GM19455 (cell line): ENCODE measurements around the gene SMURF2.
"Not testable (repeated sequence)": the region's sequence is repeated elsewhere in the genome, so short reads cannot be mapped to it uniquely, and the experiment has no call there.

Experiments
- ATAC-seq: cut with Tn5 transposase; IDR thresholded peaks from one replicate; pipeline ENCODE4 v1.9.1; 2021; ENCODE audit not compliant: unreplicated experiment

Gene SMURF2

DNA sequence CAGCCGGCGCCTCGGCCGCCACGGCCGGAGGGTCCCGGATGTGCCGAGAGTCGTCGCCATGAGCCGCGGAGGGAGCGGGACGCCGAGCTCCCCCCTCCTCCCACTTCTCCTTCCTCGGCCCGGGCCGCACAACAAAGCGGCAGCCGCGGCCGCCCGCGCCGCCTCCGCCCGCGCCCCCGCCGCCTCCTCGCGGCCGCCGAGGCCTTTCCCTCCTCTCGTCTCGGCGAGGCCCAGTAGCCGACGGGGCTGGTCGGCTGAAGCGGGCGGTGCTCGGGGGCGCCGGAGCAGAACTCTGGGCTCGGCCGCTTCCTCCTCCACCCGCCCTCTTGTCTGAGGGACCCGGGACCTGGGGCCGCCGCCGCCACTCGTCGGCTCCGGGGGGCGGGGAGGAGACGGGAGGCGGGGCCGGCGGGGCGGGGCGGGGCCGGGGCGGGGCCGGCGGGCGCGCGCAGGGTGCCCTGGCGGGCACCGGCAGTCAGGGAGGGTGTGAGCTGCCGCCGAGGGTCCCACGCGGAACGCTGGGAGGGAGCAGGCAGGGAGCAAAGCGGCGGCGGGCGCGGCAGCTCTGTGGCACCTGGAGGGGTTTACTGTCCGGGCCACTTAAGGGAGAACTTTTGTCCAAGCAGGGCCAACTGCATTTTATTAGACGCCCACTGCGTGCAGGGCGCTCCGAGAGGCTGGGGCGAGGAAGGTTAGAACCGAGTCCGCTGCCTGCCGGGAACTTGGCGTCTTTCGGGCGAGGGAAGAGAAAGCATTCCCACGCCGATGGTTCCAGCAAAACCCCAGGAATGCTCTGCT is at the start of gene SMURF2:
Gene SMURF2 (minus strand): TSS at position 332 of the 798 bp plus-strand sequence. CDS start 427 bp downstream, outside the sequence.
- ATAC-seq: peak; percentile 82

DNA sequence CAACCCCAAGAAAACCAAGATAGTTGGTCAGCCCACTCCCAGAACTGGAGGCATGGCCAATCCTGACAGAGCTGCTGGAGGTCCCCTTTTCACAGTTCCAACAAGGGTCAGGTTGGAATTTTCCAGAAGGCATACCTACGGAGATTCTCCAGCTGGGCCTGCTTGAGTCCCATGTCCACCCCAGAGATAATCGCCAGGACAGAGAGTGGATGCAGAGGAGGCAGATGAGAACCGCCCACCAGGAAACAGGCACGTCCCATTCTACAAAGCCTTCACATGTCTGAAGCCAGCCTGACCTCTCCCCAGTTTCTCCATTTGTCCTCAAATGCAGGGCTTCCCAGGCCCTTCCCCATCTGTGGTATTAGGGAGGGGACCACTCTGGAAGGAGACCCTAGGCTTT is 47.4 kb upstream of the SMURF2 start:
- ATAC-seq: no peak

DNA sequence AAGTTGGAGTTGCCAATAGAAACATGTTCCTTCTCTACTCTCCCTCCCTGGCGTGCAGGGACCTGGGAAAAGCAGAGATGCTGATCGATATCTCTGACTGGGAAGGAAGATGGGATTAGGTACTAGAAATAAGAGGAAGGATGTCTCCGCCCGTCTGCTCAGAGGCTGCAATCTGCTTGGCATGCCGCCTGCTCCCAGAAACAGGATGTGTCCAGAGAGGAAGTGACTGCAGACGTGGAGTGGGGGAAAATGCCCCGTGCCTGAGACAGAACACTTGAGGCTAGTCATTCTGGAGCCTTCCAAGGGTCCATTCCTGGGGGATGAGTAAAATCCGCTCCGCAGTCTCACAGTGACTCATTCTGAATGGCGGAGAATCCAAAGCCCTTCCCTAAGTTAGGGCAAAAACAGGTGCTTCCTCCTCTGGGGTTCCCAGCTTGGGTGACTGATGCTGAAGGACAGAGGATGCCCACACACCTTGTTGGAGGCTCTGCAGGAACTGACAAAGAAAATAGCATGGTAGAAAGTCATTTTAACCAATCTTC is 45.0 kb upstream of the SMURF2 start:
- no peak for ATAC-seq

DNA sequence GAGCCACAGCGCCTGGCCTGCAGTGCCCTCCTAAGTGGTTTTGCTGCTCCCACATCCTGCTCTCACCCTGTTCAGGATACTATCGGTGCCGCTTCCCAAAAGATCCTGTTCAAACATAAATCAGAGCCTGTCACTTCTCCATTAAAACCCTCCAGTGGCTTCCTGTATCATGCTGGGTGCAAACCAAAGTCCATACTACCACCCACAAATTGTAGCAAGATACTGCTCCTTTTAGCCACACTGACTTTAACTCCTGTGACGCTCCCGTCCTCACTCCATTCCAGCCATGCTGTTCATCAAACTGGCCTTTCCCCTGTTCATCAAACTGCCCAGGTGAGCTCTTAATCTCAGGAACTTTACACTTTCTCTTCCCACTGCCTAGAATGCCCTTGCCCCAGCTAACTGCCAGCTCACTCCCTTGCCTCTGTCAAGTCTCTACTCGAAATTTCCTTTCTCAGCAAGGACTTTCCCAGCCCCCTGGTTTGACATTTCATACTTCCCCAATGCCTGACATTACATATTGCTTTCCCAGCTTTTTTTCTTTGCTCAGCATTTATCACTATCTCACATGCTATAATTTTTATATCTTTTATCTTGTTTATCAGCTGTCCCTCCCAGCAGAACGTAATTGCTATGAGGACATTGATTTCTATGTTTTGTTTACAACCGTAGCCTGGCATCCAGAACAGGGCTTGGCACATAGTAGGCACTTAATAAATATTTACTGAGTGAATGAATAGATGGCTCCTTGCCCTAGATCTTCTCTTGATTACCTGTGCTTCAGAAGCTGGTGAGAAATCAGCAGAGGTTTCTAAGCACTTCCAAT is 44.3 kb upstream of the SMURF2 start:
- no peak for ATAC-seq

DNA sequence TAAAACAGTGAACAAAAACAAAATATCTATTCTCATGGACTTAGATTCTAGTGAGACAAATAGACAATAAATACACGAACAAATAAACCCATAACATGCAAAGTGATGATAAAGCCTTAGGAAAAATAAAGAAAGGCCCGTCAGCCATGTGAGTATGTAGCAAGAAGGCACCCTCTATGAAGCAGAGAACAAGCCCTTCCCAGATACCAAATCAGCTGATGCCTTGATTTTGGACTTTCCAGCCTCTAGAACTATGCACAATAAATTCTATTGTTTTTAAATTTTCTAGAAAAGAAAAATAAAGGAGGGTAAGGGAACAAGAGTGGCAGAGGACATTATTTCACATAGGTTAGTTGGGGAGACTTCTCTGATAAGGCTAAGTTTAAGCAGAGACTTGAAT is 40.7 kb upstream of the SMURF2 start:
- no peak for ATAC-seq

DNA sequence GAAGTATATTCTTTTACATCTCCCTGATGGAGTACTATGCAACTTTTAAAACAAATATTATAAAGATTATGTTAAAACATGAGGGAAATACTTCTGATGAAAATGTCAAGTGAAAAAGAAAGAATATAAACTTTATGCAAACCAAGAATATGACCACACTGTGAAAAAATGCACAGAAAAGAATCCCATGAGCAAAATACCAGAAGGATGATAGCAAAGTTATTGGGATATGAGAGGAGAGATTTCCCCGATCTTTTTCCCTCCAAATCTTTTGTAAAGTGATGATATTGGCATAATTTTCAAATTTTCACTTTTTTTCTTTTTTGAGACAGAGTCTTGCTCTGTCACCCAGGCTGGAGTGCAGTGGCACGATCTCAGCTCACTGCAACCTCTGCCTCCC is 36.6 kb upstream of the SMURF2 start:
- no peak for ATAC-seq

DNA sequence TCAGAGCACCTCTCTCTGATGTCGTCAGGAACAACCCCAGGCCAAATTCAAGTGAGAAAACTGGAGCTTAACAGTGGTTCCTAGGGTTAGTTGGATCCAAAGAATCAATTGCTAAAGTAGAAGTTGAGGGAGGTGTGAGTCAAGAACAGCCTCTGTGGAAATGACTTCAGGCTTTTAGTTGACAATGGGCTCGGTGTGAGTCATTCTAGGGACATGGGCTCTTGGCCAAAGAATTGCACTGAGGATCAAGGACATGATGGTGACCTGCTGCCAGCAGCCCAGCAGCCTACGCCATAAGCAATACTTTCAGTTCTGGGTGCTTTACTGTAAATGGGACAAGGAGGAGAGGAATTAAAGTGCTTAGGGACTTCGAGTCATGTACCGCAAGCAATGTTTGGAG is 32.1 kb upstream of the SMURF2 start:
- ATAC-seq: no peak

DNA sequence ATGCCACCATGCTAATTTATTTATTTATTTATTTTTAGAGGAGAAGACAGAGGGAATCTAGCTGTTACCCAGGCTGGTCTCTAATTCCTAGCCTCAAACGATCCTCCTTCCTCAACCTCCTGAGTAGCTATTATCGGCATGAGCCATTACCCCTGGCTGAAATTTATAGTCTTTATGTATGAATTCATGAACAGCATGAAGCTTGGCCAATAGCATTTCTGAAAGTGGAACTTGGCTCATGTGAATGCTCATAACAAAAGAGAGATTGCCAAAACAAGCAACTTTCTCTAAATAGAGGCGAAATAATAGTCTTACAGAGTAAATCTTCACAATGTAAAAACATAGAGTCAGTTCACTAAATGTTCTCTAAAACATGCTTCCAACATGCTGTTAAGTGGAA is 30.1 kb upstream of the SMURF2 start:
- no peak for ATAC-seq

DNA sequence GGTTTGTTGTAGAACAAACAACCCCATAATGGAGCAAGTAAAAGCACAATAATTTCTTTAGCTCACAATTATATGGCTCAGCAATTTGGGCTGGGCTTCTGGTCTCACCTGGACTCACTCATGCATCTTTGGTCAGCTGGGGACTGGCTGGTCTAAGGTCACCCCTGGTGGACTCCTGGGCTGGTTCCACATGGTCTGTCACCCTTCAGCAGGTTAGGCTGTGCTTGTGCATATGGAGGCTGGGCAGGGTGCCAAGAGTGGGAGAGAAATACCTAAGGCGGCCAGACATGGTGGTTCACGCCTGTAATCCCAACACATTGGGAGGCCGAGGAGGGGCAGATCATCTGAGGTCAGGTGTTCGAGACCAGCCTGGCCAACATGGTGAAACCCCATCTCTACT is 27.0 kb upstream of the SMURF2 start:
- ATAC-seq: no peak

DNA sequence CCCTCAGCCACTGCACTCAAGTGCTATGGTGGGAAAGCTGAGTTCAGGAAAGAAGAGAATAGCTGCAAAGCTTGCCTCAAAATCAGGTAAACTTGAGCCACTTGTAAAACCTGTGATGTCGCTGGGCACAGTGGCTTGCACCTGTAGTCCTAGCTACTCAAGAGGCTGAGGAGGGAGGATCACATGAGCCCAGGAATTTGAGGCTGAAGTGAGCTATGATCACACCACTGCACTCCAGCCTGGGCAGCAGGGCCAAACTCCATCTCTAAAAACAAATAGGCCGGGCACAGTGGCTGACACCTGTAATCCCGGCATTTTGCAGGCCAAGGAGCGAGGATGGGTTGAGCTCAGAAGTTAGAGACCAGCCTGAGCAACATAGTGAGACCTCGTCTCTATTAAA is 26.4 kb upstream of the SMURF2 start:
- no peak for ATAC-seq

DNA sequence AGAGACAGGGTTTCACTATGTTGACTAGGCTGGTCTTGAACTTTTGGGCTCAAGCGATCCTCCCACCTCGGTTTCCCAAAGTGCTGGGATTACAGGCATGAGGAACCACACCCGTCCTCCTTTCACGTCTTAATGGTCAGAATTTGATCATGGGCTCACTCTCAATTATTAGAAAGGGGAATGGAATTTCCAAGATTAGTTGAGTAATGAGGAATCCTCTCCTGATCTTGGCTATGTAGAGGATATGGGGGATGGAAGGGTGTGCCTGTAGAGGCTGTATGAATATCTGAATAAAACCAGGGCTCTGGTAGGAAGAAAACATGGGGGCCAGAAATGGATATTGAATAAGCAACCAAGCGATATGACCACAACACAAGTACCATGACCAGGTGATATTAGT is 25.9 kb upstream of the SMURF2 start:
- no peak for ATAC-seq

DNA sequence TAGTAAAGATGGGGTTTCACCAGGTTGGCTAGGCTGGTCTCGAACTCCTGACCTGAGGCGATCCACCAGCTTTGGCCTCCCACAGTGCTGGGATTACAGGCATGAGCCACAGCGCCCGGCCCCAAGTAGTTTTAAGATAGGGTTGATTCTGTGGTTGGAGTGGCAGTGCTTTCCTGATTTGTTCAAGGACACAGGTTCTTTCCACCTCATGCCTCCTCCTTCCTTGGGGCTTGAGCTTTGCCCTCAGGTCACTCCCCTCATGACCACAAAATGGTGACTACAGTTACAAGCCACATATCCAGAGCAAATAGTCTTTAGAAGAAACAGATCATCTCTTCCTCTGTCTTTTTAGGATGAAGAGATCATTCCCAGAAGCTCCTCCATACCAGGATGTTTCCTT is 25.3 kb upstream of the SMURF2 start:
- no peak for ATAC-seq

DNA sequence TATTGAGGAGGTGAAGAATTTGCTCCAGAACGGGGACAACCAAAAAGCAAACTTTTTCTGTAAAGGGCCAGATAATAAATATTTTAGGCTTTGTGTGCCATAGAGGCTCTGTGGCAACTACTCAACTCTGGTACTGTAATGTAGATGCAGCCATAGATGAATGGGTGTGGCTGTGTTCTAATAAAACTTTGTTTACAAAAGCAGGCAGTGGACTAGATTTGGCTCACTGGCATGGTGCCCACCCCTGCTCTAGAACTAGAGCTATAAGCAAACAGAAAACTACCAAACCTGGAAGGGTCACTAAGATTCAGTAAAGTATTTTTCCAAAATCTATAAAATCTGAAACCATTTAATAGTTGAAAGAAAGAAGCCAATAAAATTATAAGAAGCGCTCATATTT is 24.6 kb upstream of the SMURF2 start:
- no peak for ATAC-seq

DNA sequence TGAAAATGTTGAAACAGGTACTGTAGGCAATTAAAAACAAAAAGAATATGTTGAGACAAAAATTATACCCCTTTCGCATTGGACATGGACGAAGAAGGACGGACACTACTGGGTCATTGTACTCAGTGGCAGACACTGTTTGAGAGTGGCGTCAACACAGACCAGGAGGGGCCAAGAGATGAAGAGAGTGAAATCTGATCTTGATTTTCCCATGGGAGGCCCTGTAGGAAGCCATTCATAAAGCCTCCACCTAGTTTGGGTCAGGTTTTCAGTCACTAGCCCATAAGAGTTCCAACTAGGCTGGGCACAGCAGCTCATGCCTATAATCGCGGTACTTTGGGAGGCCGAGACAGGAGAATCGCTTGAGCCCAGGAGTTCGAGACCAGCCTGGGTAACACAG is 23.6 kb upstream of the SMURF2 start:
- ATAC-seq: no peak

DNA sequence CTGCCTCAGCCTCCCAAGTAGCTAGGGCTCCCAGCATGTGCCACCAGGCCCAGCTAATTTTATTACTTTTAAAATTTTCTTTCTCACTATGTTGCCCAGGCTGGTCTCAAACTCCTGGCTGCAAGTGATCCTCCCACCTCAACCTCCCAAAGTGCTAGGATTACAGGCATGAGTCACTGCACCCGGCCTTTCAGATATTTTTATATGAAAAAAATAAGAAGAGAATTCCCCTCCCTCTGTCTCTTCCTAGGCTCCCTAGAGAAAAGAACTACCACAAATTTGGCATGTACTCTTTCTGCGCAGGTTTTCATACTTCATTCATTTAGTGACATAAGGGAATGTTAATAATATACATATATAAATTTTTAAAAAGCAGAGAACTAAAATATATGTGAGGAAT is 21.7 kb upstream of the SMURF2 start:
- no peak for ATAC-seq

DNA sequence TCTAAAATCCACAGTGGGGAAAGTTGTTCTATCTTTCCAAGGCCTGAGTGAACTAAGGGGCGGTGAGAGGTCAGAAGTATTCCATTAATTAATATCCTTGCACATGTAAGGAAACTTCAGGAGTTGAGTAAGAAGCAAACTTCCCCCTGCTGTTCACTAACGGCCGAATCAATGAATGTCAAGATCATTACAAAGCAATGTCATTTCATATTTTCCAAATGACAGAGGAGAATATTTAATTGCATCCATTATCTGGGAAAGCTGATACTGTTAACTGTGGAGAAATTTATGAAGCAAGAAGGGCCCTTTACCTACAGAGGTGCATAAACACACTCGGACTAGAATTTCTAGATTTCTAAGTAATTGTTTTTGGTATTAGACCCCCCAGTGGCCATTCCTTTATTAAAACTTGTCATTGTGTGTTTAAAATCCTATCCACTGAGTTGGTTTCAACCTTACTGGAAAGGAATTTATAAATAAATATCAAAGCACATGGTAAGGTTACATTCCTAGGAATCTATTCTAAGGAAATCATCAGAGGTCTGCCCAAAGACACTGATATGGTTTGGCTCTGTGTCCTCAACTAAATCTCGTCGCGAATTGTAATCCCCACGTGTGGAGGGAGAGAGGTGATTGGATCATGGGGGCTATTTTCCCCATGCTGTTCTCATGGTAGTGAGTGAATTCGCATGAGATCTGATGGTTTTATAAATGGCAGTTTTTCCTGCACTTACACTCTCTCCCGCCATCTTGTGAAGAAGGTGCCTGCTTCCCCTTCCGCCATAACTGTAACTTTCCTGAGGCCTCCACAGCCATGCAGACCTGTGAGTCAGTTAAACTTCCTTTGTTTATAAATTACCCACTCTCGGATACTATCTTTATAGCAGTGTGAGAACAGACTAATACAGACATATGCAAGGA is 20.4 kb upstream of the SMURF2 start:
- ATAC-seq: no peak

DNA sequence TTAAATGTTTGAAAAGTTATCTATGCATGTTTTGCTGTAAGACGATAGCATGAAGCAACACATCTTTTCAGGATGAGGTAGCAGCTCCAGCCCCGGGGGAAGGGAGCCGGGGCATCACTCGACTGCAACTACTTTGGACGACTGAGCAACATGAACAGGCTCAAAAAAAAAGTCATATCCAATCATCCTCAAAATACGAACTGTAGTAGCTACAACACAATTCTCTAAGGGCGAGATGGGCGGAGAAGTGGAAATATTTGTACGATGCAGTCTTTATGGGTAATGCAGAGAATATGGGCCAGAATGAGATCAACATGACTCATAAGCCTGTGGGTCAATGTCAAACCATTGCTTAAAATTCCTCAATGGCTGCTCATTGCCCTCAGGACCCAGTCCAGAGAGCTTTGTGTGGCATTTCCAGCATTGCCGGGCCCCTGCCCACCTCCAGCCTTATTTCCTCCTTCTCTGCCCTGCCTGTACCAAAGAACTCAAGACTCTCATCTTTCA is 17.7 kb upstream of the SMURF2 start:
- ATAC-seq: no peak

DNA sequence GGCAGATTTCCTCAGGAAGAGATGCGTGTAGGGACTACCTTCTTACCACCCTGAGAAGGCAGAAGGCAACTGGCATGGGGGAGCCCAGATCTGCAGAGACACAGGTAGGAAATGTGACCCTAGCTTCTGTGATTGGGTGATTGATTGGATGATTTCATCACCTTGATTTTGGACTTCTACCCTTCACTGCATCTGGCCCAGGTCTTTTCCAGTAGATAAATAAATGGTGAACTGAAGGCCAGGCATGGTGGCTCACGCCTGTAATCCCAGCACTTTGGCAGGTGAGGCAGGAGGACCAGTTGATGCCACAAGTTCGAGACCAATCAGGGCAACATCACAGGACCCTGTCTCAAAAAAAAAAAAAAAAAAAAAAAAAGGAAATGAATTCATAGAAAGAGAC is 14.7 kb upstream of the SMURF2 start:
- ATAC-seq: no peak

DNA sequence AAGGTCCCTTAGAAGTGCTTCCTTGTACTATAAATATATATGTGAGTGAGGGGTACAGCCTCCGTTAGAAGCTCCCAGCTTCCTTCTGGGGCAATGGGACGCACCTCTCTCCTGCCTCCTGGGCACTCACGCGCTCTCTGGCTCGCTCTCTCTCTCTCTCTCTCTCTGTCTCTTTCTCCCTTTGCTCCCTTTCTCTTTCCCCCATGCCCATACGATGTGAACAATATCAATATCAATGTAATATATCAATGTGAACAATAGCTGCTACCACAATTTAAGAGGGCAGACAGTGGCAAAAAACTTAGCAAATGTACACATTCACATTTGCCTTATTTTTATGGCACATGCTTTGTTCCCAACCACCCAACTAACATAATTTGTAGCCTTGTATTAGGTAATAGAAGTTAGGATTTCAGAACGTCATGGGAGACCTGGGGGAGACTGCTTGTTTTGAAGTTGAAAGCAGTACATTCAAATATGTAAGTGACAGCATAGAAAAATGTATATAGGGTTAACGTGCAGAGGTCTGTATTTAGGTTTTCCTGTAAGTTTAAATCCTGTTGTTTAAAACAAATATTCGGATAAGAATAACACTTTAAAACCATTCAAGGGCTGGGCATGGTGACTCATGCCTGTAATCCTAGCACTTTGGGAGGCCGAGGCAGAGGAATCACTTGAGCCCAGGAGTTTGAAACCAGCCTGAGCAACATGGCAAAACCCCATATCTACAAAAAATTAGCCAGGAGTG is 8.9 kb upstream of the SMURF2 start:
- not testable (repeated sequence) for ATAC-seq
